NCI-H2029 (cell line): ENCODE results near the gene PLA2G6.
A peak's percentile ranks its signal among the peaks of the same experiment; 100 is the strongest.
"Not testable (repeated sequence)": the region's sequence is repeated elsewhere in the genome, so short reads cannot be mapped to it uniquely, and the experiment has no call there.

Experiments
- DNase-seq: peaks from one replicate; lab custom pipeline; 2025; lab: John Stamatoyannopoulos, UW

Gene PLA2G6

GRCh38 chr22:38085501-38085900 is 96.1 kb downstream of the PLA2G6 start:
- DNase-seq: no peak

GRCh38 chr22:38085056-38085455 is 96.6 kb downstream of the PLA2G6 start:
- no peak for DNase-seq

- no peak for DNase-seq
These were observed 97.5 kb downstream of the PLA2G6 start, which contains the start of gene SLC16A8 for GRCh38 chr22:38083931-38084631. Gene SLC16A8, minus strand, starts transcription at chr22:38084184. Its CDS starts 1,311 bp downstream, at chr22:38082873.

GRCh38 chr22:38082986-38083710 is 98.5 kb downstream of the PLA2G6 start:
- DNase-seq: no peak

- no peak for DNase-seq
These were observed 99.4 kb downstream of the PLA2G6 start for GRCh38 chr22:38081941-38082828.

GRCh38 chr22:38081636-38081940 is 100.0 kb downstream of the PLA2G6 start:
- DNase-seq: no peak

GRCh38 chr22:38080850-38081635 is 100.6 kb downstream of the PLA2G6 start:
- peak; percentile 23 for DNase-seq

- DNase-seq: no peak
These were observed 101.2 kb downstream of the PLA2G6 start for GRCh38 chr22:38080474-38080849.

- DNase-seq: no peak
These were observed 101.8 kb downstream of the PLA2G6 start for GRCh38 chr22:38079804-38080203.

- DNase-seq: not testable (repeated sequence)
These were observed 102.4 kb downstream of the PLA2G6 start for GRCh38 chr22:38079208-38079607.

- no peak for DNase-seq
These were observed 103.4 kb downstream of the PLA2G6 start for GRCh38 chr22:38078046-38078840.

GRCh38 chr22:38077595-38077994 is 104.0 kb downstream of the PLA2G6 start:
- no peak for DNase-seq

GRCh38 chr22:38077096-38077495 is 104.5 kb downstream of the PLA2G6 start:
- no peak for DNase-seq

GRCh38 chr22:38075961-38076360 is 105.7 kb downstream of the PLA2G6 start:
- no peak for DNase-seq

- no peak for DNase-seq
These were observed 106.4 kb downstream of the PLA2G6 start for GRCh38 chr22:38075105-38075825.

GRCh38 chr22:38074181-38075104 is 107.2 kb downstream of the PLA2G6 start:
- no peak for DNase-seq

- no peak for DNase-seq
These were observed 108.2 kb downstream of the PLA2G6 start for GRCh38 chr22:38073150-38074130.
